GM20000 (cell line): Measurements from ENCODE around the gene RAP1GAP.

Experiments
- DNase-seq: peaks from one replicate; pipeline ENCODE4 v3.0.0; 2012; ENCODE audit warnings: low spot score
- CTCF ChIP-seq: IDR thresholded peaks from 2 replicates; pipeline ENCODE4 v1.5.1; 2012; ENCODE audit warnings: mild to moderate bottlenecking, control low read depth; ENCODE audit errors: extremely low read depth, missing control alignments

The RAP1GAP gene

GRCh38 chr1:21587602-21587953 is 81.6 kb downstream of the RAP1GAP start:
- TF ChIP-seq CTCF, result no peak
- DNase-seq, result no peak

DNA sequence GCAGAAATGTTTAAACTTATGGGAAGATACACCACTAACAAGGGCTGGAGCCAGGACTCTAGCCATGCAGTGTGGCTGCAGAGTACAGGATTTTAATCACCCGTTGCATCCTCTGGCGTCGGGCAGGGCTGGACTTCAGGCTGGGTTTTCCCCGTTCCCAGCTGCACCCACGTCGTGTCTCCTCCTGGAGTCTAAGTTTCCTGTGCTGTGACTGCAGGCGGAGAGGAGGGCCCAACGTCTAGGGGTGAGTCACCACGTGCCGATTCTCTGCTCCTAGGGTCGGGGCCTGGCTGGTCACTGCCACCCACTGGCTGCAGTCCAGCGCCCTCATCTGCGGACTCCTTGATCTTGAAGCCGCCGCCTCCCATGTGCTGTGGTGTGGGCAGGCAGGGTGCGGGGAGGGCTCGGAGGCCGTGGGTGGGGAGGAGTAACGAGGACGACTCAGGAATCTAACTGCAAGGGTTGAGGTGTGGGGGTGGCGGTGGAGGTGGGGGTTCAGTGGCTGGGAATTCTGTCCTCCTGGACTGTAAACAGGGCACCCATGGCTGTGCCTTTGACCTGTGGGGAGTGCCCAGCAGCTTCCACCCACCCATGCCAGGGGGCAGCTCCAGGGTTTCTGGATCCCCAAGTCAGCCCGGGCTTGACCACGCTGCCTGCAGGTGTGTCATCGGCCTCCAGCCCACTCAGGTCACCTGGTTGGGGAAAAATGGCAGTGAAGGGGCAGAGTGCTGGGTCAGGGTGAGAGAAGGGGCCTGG is 82.1 kb downstream of the RAP1GAP start:
- no peak for DNase-seq
- TF ChIP-seq CTCF, result no peak

GRCh38 chr1:21586222-21586621 is 82.9 kb downstream of the RAP1GAP start:
- no peak for DNase-seq
- TF ChIP-seq CTCF, result no peak

GRCh38 chr1:21585037-21585436 is 84.1 kb downstream of the RAP1GAP start:
- DNase-seq, result no peak
- TF ChIP-seq CTCF, result no peak

- TF ChIP-seq CTCF, result no peak
- DNase-seq, result no peak
Observed at GRCh38 chr1:21584096-21584495, 85.1 kb downstream of the RAP1GAP start.

- no peak for TF ChIP-seq CTCF
- DNase-seq, result no peak
Observed at GRCh38 chr1:21579791-21580190, 89.4 kb downstream of the RAP1GAP start.

DNA sequence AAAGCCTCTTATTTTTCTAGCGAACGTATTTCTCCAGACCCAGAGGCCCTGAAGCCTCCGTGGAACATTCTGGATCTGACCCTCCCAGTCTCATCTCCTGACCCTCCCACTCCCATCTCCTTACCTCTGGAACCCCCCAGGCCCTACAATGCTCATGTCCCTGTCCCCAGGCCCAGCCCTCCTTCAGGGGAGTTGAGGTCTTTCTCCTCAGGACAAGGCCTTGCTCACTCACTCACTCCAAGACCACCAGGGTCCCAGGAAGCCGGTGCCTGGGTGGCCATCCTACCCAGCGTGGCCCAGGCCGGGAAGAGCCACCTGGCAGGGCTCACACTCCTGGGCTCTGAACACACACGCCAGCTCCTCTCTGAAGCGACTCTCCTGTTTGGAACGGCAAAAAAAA is 91.2 kb downstream of the RAP1GAP start:
- TF ChIP-seq CTCF, result no peak
- no peak for DNase-seq
